ENCODE data around the gene CLDN6. TPM values are rescaled to one million over a fixed set of nuclear protein-coding genes. Genes with fewer than 3 reads are reported as not detected.

The CLDN6 gene
- total and polyA plus RNA-seq, 4 experiments from 2014 or later: not detected

GRCh38 chr16:2974319-2975056, 43.5 kb downstream of the CLDN6 start:
- H3K9me3 ChIP-seq (ENCODE audit: control insufficient read depth in 1 of 2, low read length in 2 of 2): no peaks in the 10 kb centered on the region
- intact Hi-C loops (cut with micrococcal nuclease): no loop called here
- H3K4me3 Mint-ChIP-seq: peak overlapping the region in 1 of 8 donors; percentile 20
- no peak overlapping the region for H3K4me3 ChIP-seq (ENCODE audit: low read length in 2 of 2)
- no peaks in the 10 kb centered on the region for H3K36me3 Mint-ChIP-seq
- H3K27ac ChIP-seq (ENCODE audit: low read depth, low read length): no peak overlapping the region
- ChIA-PET POLR2A (ENCODE audit: partially characterized antibody) (interaction anchor here (1.0 kb wide), 1 partner anchor 10 kb away, joined by 3 read pairs; no protein-coding TSS in a partner anchor), CTCF (ENCODE audit: partially characterized antibody) (interaction anchor here (1.3 kb wide), 1 partner anchor 15 kb away, joined by 4 read pairs; no protein-coding TSS in a partner anchor)
- H3K9me3 Mint-ChIP-seq: peaks cover 0 to 2% (median 0%) of the 10 kb centered on the region in 8 donors
- H3K4me1 Mint-ChIP-seq: peaks cover 0 to 7% (median 3%) of the 10 kb centered on the region in 4 donors
- H3K27me3 ChIP-seq (ENCODE audit: insufficient read depth, low read length): no peaks in the 10 kb centered on the region
- no peaks in the 10 kb centered on the region for H3K36me3 ChIP-seq (ENCODE audit: insufficient read depth, low read length)
- H3K27me3 Mint-ChIP-seq: peaks cover 2% of the 10 kb centered on the region in 2 donors
- no peak for DNase-seq
- H3K27ac Mint-ChIP-seq: no peak overlapping the region
- peaks cover 10% of the 10 kb centered on the region for H3K4me1 ChIP-seq (ENCODE audit: insufficient read depth, low read length)

- CTCF ChIA-PET (ENCODE audit: partially characterized antibody): no interaction called here
- Histone ChIP-seq H3K27ac (ENCODE audit: low read depth, low read length) (no peak overlapping the region), H3K9me3 (ENCODE audit: control insufficient read depth in 1 of 2, low read length in 2 of 2) (no peaks in the 10 kb centered on the region), H3K4me1 (ENCODE audit: insufficient read depth, low read length) (peaks cover 11% of the 10 kb centered on the region), H3K4me3 (ENCODE audit: low read length in 2 of 2) (no peak overlapping the region), H3K27me3 (ENCODE audit: insufficient read depth, low read length) (peaks cover under 1% of the 10 kb centered on the region), H3K36me3 (ENCODE audit: insufficient read depth, low read length) (no peaks in the 10 kb centered on the region)
- H3K4me3 Mint-ChIP-seq: peak overlapping the region in 1 of 8 donors; percentile 20
- POLR2A ChIA-PET (ENCODE audit: partially characterized antibody): no interaction called here
- intact Hi-C loops (cut with micrococcal nuclease): no loop called here
- peaks cover 0 to 2% (median 0%) of the 10 kb centered on the region in 8 donors for H3K9me3 Mint-ChIP-seq
- H3K4me1 Mint-ChIP-seq: peaks cover 0 to 9% (median 5%) of the 10 kb centered on the region in 4 donors
- H3K27me3 Mint-ChIP-seq: peaks cover 2% of the 10 kb centered on the region in 2 donors
- H3K27ac Mint-ChIP-seq: no peak overlapping the region
- no peaks in the 10 kb centered on the region for H3K36me3 Mint-ChIP-seq
- DNase-seq: no peak
Measured at GRCh38 chr16:2973605-2974318, 44.2 kb downstream of the CLDN6 start.

- Mint-ChIP-seq H3K4me1 (peaks cover 2 to 16% (median 11%) of the 10 kb centered on the region in 4 donors), H3K36me3 (no peaks in the 10 kb centered on the region), H3K4me3 (no peak overlapping the region), H3K9me3 (peaks cover 0 to 2% (median 0%) of the 10 kb centered on the region in 8 donors), H3K27me3 (peaks cover 4 to 8% of the 10 kb centered on the region in 2 donors), H3K27ac (no peak overlapping the region)
- POLR2A ChIA-PET (ENCODE audit: partially characterized antibody): no interaction called here
- intact Hi-C loops (cut with micrococcal nuclease): no loop called here
- no peak overlapping the region for H3K4me3 ChIP-seq (ENCODE audit: low read length in 2 of 2)
- no peaks in the 10 kb centered on the region for H3K36me3 ChIP-seq (ENCODE audit: insufficient read depth, low read length)
- H3K4me1 ChIP-seq (ENCODE audit: insufficient read depth, low read length): peaks cover 18% of the 10 kb centered on the region
- H3K27ac ChIP-seq (ENCODE audit: low read depth, low read length): no peak overlapping the region
- peaks cover 7% of the 10 kb centered on the region for H3K27me3 ChIP-seq (ENCODE audit: insufficient read depth, low read length)
- DNase-seq: no peak
- CTCF ChIA-PET (ENCODE audit: partially characterized antibody): no interaction called here
- H3K9me3 ChIP-seq (ENCODE audit: control insufficient read depth in 1 of 2, low read length in 2 of 2): no peaks in the 10 kb centered on the region
Measured at GRCh38 chr16:2973093-2973492, 44.9 kb downstream of the CLDN6 start.

DNA sequence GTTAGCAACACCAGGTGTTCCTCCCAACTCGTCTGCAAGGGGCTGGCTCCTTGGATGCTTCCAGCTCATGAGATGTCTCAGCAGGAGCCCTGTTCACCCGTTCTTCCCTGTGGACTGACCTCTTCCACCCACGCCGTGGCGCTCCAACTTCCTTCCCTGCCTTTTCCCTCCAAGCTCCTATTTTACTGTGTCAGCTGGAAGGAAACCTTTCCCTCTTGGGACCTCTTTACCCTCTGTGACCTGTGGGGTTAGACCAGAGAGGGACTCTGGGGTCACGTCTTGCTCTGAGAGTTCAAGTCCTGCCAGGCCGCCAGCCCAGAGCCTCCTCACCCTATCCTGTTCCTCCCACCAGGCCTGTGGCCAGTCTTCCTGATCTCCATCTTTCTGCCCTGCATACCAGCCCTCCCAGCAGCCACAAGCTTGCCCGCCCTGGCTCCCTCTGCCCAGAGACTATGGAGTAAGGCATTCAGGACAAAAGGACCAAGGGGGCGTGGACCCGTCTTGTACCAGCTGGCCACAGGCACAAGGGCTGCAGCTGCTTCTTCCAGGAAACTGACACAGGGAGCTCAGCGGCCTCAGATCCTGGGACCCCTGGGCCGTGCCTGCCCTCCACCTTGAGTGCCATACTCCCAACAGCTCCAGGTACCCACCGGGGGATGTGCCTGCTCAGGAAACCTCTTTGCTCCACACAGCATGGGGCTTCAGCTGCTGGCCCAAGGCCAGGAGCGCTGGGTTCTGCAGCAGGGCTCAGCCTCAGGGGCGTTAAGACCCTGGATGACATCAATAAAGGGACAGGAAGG, 45.8 kb downstream of the CLDN6 start:
- Mint-ChIP-seq H3K36me3 (no peaks in the 10 kb centered on the region), H3K9me3 (peaks cover 0 to 2% (median 0%) of the 10 kb centered on the region in 8 donors), H3K4me1 (peaks cover 3 to 18% (median 12%) of the 10 kb centered on the region in 4 donors), H3K27me3 (peaks cover 6 to 11% of the 10 kb centered on the region in 2 donors), H3K4me3 (peak overlapping the region in 3 of 8 donors; percentile 40 to 64 (median 41)), H3K27ac (peak overlapping the region in 1 of 7 donors; percentile 52)
- peaks cover 21% of the 10 kb centered on the region for H3K4me1 ChIP-seq (ENCODE audit: insufficient read depth, low read length)
- no peak for DNase-seq
- intact Hi-C loops (cut with micrococcal nuclease): no loop called here
- peaks cover 14% of the 10 kb centered on the region for H3K27me3 ChIP-seq (ENCODE audit: insufficient read depth, low read length)
- H3K36me3 ChIP-seq (ENCODE audit: insufficient read depth, low read length): no peaks in the 10 kb centered on the region
- ChIA-PET CTCF (ENCODE audit: partially characterized antibody) (interaction anchor here (0.8 to 1.3 kb wide), 2 partner anchors 9 to 56 kb away, joined by 3 to 4 read pairs; no protein-coding TSS in a partner anchor), POLR2A (ENCODE audit: partially characterized antibody) (no interaction called here)
- no peaks in the 10 kb centered on the region for H3K9me3 ChIP-seq (ENCODE audit: control insufficient read depth in 1 of 2, low read length in 2 of 2)
- no peak overlapping the region for H3K27ac ChIP-seq (ENCODE audit: low read depth, low read length)
- H3K4me3 ChIP-seq (ENCODE audit: low read length in 2 of 2): no peak overlapping the region

DNA sequence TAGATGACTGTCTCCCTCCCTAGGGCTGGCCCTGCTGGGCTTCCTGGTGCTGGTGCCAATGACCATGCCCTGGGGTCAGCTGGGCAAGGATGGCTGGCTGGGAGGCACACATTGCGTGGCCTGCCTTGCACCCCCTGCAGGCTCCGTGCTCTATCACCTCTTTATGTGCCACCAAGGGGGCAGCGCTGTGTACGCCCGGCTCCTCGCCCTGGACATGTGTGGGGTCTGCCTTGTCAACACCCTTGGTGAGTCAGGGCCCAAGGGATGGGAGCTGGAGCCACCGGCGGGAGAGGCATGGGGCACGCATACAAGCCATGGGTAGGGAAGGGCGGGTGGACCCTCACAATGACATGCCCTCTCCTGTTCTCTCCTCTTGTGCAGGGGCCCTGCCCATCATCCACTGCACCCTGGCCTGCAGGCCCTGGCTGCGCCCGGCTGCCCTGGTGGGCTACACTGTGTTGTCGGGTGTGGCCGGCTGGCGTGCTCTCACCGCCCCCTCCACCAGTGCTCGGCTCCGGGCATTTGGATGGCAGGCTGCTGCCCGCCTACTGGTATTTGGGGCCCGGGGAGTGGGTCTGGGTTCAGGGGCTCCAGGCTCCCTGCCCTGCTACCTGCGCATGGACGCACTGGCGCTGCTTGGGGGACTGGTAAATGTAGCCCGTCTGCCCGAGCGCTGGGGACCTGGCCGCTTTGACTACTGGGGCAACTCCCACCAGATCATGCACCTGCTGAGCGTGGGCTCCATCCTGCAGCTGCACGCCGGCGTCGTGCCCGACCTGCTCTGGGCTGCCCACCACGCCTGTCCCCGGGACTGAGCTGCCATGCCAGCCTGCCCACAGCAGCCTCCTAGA, 46.6 kb downstream of the CLDN6 start:
- ChIA-PET POLR2A (ENCODE audit: partially characterized antibody) (no interaction called here), CTCF (ENCODE audit: partially characterized antibody) (interaction anchor here (0.8 to 1.3 kb wide), 2 partner anchors 10 to 57 kb away, joined by 3 to 4 read pairs; no protein-coding TSS in a partner anchor)
- intact Hi-C loops (cut with micrococcal nuclease): no loop called here
- Mint-ChIP-seq H3K4me3 (peak overlapping the region in 6 of 8 donors; percentile 31 to 77 (median 64)), H3K4me1 (peaks cover 3 to 18% (median 12%) of the 10 kb centered on the region in 4 donors), H3K9me3 (peaks cover 0 to 2% (median 0%) of the 10 kb centered on the region in 8 donors), H3K36me3 (no peaks in the 10 kb centered on the region), H3K27ac (peak overlapping the region in 1 of 7 donors; percentile 81), H3K27me3 (peaks cover 6 to 9% of the 10 kb centered on the region in 2 donors)
- H3K27ac ChIP-seq (ENCODE audit: low read depth, low read length): no peak overlapping the region
- H3K4me3 ChIP-seq (ENCODE audit: low read length in 2 of 2): no peak overlapping the region
- peaks cover 24% of the 10 kb centered on the region for H3K4me1 ChIP-seq (ENCODE audit: insufficient read depth, low read length)
- H3K36me3 ChIP-seq (ENCODE audit: insufficient read depth, low read length): no peaks in the 10 kb centered on the region
- H3K9me3 ChIP-seq (ENCODE audit: control insufficient read depth in 1 of 2, low read length in 2 of 2): no peaks in the 10 kb centered on the region
- H3K27me3 ChIP-seq (ENCODE audit: insufficient read depth, low read length): peaks cover 14% of the 10 kb centered on the region
- DNase-seq: no peak

GRCh38 chr16:2970563-2970962, 47.4 kb downstream of the CLDN6 start:
- Mint-ChIP-seq H3K9me3 (peaks cover 0 to 3% (median 0%) of the 10 kb centered on the region in 8 donors), H3K4me3 (peak overlapping the region in 7 of 8 donors; percentile 31 to 68 (median 61)), H3K27me3 (peaks cover 6 to 11% of the 10 kb centered on the region in 2 donors), H3K27ac (peak overlapping the region in 1 of 7 donors; percentile 4), H3K4me1 (peaks cover 3 to 21% (median 15%) of the 10 kb centered on the region in 4 donors), H3K36me3 (no peaks in the 10 kb centered on the region)
- POLR2A ChIA-PET (ENCODE audit: partially characterized antibody): interaction anchor here (1.0 to 6.8 kb wide), 2 partner anchors 12 to 52 kb away, joined by 3 to 49 read pairs; partner anchors contain the start of gene PKMYT1
- Histone ChIP-seq H3K36me3 (ENCODE audit: insufficient read depth, low read length) (no peaks in the 10 kb centered on the region), H3K9me3 (ENCODE audit: control insufficient read depth in 1 of 2, low read length in 2 of 2) (no peaks in the 10 kb centered on the region), H3K4me1 (ENCODE audit: insufficient read depth, low read length) (peaks cover 30% of the 10 kb centered on the region), H3K27ac (ENCODE audit: low read depth, low read length) (no peak overlapping the region), H3K27me3 (ENCODE audit: insufficient read depth, low read length) (peaks cover 21% of the 10 kb centered on the region), H3K4me3 (ENCODE audit: low read length in 2 of 2) (peak overlapping the region in 1 of 2 donors; percentile 64)
- DNase-seq: no peak
- CTCF ChIA-PET (ENCODE audit: partially characterized antibody): interaction anchor here (0.6 to 1.3 kb wide), 4 partner anchors 8 to 1583 kb away, joined by 3 to 5 read pairs (median 3); no protein-coding TSS in a partner anchor
- intact Hi-C loops (cut with micrococcal nuclease): no loop called here
